CD4-positive, alpha-beta T cell treated with Interleukin-6 for 4 hours (primary cell): Measurements from ENCODE around the gene EIF1B.
"Not testable (repeated sequence)": the region's sequence is repeated elsewhere in the genome, so short reads cannot be mapped to it uniquely, and the experiment has no call there.

ENCODE experiments used
- DNase-seq: peaks from one replicate; pipeline ENCODE4 v3.0.0-alpha.2; 2020; ENCODE audit warnings: mixed read lengths

Gene EIF1B

GRCh38 chr3:40309418-40309924 lies at the start of gene EIF1B:
EIF1B (plus strand) TSS chr3:40309707; CDS start chr3:40309942, 235 bp downstream.
- DNase-seq = peak; percentile 99

GRCh38 chr3:40262331-40262730 lies 47.2 kb upstream of the EIF1B start:
- no peak for DNase-seq

- DNase-seq = no peak
These were observed 45.1 kb upstream of the EIF1B start for GRCh38 chr3:40264451-40264850.

GRCh38 chr3:40265181-40265580 lies 44.3 kb upstream of the EIF1B start:
- no peak for DNase-seq

GRCh38 chr3:40267937-40268724 lies 41.4 kb upstream of the EIF1B start:
- DNase-seq = no peak

- no peak for DNase-seq
These were observed 40.5 kb upstream of the EIF1B start for GRCh38 chr3:40268802-40269524.

GRCh38 chr3:40278791-40279190 lies 30.7 kb upstream of the EIF1B start:
- DNase-seq = no peak

- no peak for DNase-seq
These were observed 27.5 kb upstream of the EIF1B start for GRCh38 chr3:40281995-40282394.

- not testable (repeated sequence) for DNase-seq
These were observed 26.4 kb upstream of the EIF1B start for GRCh38 chr3:40283057-40283456.

GRCh38 chr3:40287248-40287647 lies 22.3 kb upstream of the EIF1B start:
- DNase-seq = no peak

GRCh38 chr3:40290396-40290795 lies 19.1 kb upstream of the EIF1B start:
- DNase-seq = peak; percentile 15

- DNase-seq = no peak
These were observed 18.0 kb upstream of the EIF1B start for GRCh38 chr3:40291471-40291870.

GRCh38 chr3:40292637-40293349 lies 16.7 kb upstream of the EIF1B start:
- no peak for DNase-seq

- no peak for DNase-seq
These were observed 15.1 kb upstream of the EIF1B start for GRCh38 chr3:40294434-40294833.

GRCh38 chr3:40298075-40298474 lies 11.4 kb upstream of the EIF1B start:
- DNase-seq = no peak

GRCh38 chr3:40299130-40299720 lies 10.3 kb upstream of the EIF1B start:
- DNase-seq = no peak

GRCh38 chr3:40299721-40300335 lies 9.7 kb upstream of the EIF1B start:
- DNase-seq = no peak

GRCh38 chr3:40302784-40303183 lies 6.7 kb upstream of the EIF1B start:
- no peak for DNase-seq

- no peak for DNase-seq
These were observed 5.2 kb upstream of the EIF1B start for GRCh38 chr3:40304352-40304751.

GRCh38 chr3:40306336-40306735 lies 3.2 kb upstream of the EIF1B start:
- DNase-seq = no peak

- no peak for DNase-seq
These were observed 2.3 kb upstream of the EIF1B start for GRCh38 chr3:40307176-40307575.

- DNase-seq = peak; percentile 5
These were observed 636 bp upstream of the EIF1B start for GRCh38 chr3:40308725-40309417.
